ENCODE data around the gene TMEM255B.

GRCh38 chr13:113770441-113770840 lies 11.4 kb downstream of the TMEM255B start:
- TF ChIP-seq CTCF (IDR thresholded peaks at IDR 0.05 in 2 of 3, conservative IDR thresholded peaks at IDR 0.05 in 1 of 3; ENCODE audit: borderline replicate concordance in 1 of 3, insufficient read depth in 1 of 3, low read depth in 2 of 3, low read length in 2 of 3) (no peak), POLR2A (IDR thresholded peaks at IDR 0.05; ENCODE audit: borderline replicate concordance, extremely low read depth, insufficient read depth, insufficient read length) (no peak), ZFX (IDR thresholded peaks at IDR 0.05) (no peak), MAX (IDR thresholded peaks at IDR 0.05) (no peak), POLR2AphosphoS5 (IDR thresholded peaks at IDR 0.05; ENCODE audit: low read depth, low read length) (no peak)
